Measurements from ENCODE around the gene CASTOR1.

Gene CASTOR1

GRCh38 chr22:30296324-30296723 lies 7.0 kb upstream of the CASTOR1 start:
- H3K9me3 Mint-ChIP-seq: no peaks in the 10 kb centered on the region
- no peaks in the 10 kb centered on the region for H3K27me3 Mint-ChIP-seq (ENCODE audit: low read depth, poor library complexity)
- no peaks in the 10 kb centered on the region for H3K36me3 Mint-ChIP-seq (ENCODE audit: low read depth)
- H3K4me3 Mint-ChIP-seq: no peak overlapping the region
- no peak for DNase-seq
- H3K4me1 Mint-ChIP-seq: peaks cover 20% of the 10 kb centered on the region
- no peak overlapping the region for H3K27ac Mint-ChIP-seq
- no peak for TF ChIP-seq CTCF (IDR thresholded peaks at IDR 0.05)

GRCh38 chr22:30295576-30295975 lies 6.3 kb upstream of the CASTOR1 start:
- Mint-ChIP-seq H3K4me1 (peaks cover 22% of the 10 kb centered on the region), H3K36me3 (ENCODE audit: low read depth) (no peaks in the 10 kb centered on the region), H3K27me3 (ENCODE audit: low read depth, poor library complexity) (no peaks in the 10 kb centered on the region), H3K27ac (no peak overlapping the region), H3K9me3 (no peaks in the 10 kb centered on the region), H3K4me3 (no peak overlapping the region)
- TF ChIP-seq CTCF (IDR thresholded peaks at IDR 0.05): no peak
- DNase-seq: no peak

GRCh38 chr22:30294830-30295229 lies 5.5 kb upstream of the CASTOR1 start:
- Mint-ChIP-seq H3K9me3 (no peaks in the 10 kb centered on the region), H3K27ac (no peak overlapping the region), H3K27me3 (ENCODE audit: low read depth, poor library complexity) (no peaks in the 10 kb centered on the region), H3K4me1 (peaks cover 30% of the 10 kb centered on the region), H3K4me3 (no peak overlapping the region), H3K36me3 (ENCODE audit: low read depth) (no peaks in the 10 kb centered on the region)
- DNase-seq: no peak
- TF ChIP-seq CTCF (IDR thresholded peaks at IDR 0.05): no peak

- no peak for TF ChIP-seq CTCF (IDR thresholded peaks at IDR 0.05)
- H3K27me3 Mint-ChIP-seq (ENCODE audit: low read depth, poor library complexity): no peaks in the 10 kb centered on the region
- H3K9me3 Mint-ChIP-seq: no peaks in the 10 kb centered on the region
- no peaks in the 10 kb centered on the region for H3K36me3 Mint-ChIP-seq (ENCODE audit: low read depth)
- H3K27ac Mint-ChIP-seq: no peak overlapping the region
- no peak for DNase-seq
- H3K4me1 Mint-ChIP-seq: peaks cover 31% of the 10 kb centered on the region
- H3K4me3 Mint-ChIP-seq: no peak overlapping the region
Measured at GRCh38 chr22:30294066-30294465, 4.8 kb upstream of the CASTOR1 start.

GRCh38 chr22:30293026-30293425 lies 3.7 kb upstream of the CASTOR1 start:
- no peak for TF ChIP-seq CTCF (IDR thresholded peaks at IDR 0.05)

GRCh38 chr22:30292069-30292970 lies 3.0 kb upstream of the CASTOR1 start:
- Mint-ChIP-seq H3K27ac (no peak overlapping the region), H3K4me3 (no peak overlapping the region), H3K9me3 (no peaks in the 10 kb centered on the region), H3K36me3 (ENCODE audit: low read depth) (no peaks in the 10 kb centered on the region), H3K27me3 (ENCODE audit: low read depth, poor library complexity) (no peaks in the 10 kb centered on the region), H3K4me1 (peaks cover 40% of the 10 kb centered on the region)
- TF ChIP-seq CTCF (IDR thresholded peaks at IDR 0.05): no peak
- DNase-seq: no peak

More at GRCh38 chr22:30293026-30293425, 3.7 kb upstream of the CASTOR1 start:
- Mint-ChIP-seq H3K4me1 (peaks cover 36% of the 10 kb centered on the region), H3K4me3 (no peak overlapping the region), H3K27ac (no peak overlapping the region), H3K27me3 (ENCODE audit: low read depth, poor library complexity) (no peaks in the 10 kb centered on the region), H3K9me3 (no peaks in the 10 kb centered on the region), H3K36me3 (ENCODE audit: low read depth) (no peaks in the 10 kb centered on the region)
- no peak for DNase-seq

Measured in nephron progenitor cell (in vitro differentiated cells).